K562 (cell line): Measurements from ENCODE around the gene CACNG1.

Experiments
- COPS2 ChIP-seq: fragments of 450-650 bp; conservative IDR thresholded peaks from 2 replicates; pipeline ENCODE4 v1.6.1; 2016; ENCODE audit warnings: mild to moderate bottlenecking, moderate library complexity
- CTCF ChIP-seq, 3 experiments: IDR thresholded peaks in 2 of 3; conservative IDR thresholded peaks in 1 of 3; 2 replicates each; pipeline ENCODE4 v1.5.1; 2011 to 2012; ENCODE audit warnings: low read length in 3 of 3, mild to moderate bottlenecking in 3 of 3, control low read depth in 2 of 3, improper control_type of control experiment in 1 of 3, inconsistent platforms in 1 of 3, low read depth in 1 of 3, mixed read lengths in 1 of 3, moderate library complexity in 1 of 3; ENCODE audit not compliant: insufficient read depth in 2 of 3
- POLR2A ChIP-seq: fragments of 450-650 bp; conservative IDR thresholded peaks from 2 replicates; pipeline ENCODE4 v1.6.1; 2016
- ZKSCAN8 ChIP-seq: fragments of 200-800 bp; sonication (Bioruptor generic); IDR thresholded peaks from 2 replicates; pipeline ENCODE4 v1.6.1; 2016; ENCODE audit warnings: missing genetic modification characterization, missing compliant biosample characterization
- ZNF766 ChIP-seq: fragments of 200-800 bp; sonication (Bioruptor generic); conservative IDR thresholded peaks from 2 replicates; pipeline ENCODE4 v1.6.1; 2016; ENCODE audit warnings: missing genetic modification characterization, missing compliant biosample characterization

- no peak for TF ChIP-seq ZNF766 (CRISPR knock-in tag)
- TF ChIP-seq CTCF (IDR thresholded peaks at IDR 0.05 in 2 of 3, conservative IDR thresholded peaks at IDR 0.05 in 1 of 3; ENCODE audit: insufficient read depth in 2 of 3, low read depth in 1 of 3, low read length in 3 of 3): no peak
- no peak for TF ChIP-seq POLR2A
- no peak for TF ChIP-seq ZKSCAN8 (CRISPR knock-in tag)
- no peak for TF ChIP-seq COPS2
Observed at GRCh38 chr17:67080804-67081203, 36.5 kb downstream of the CACNG1 start.
